HG03354 (cell line): ENCODE results near the gene CASTOR2.
A peak's percentile ranks its signal among the peaks of the same experiment; 100 is the strongest.
"Not testable (repeated sequence)": the region's sequence is repeated elsewhere in the genome, so short reads cannot be mapped to it uniquely, and the experiment has no call there.

Experiments
- ATAC-seq: cut with Tn5 transposase; IDR thresholded peaks from one replicate; pipeline ENCODE4 v1.9.1; 2021; ENCODE audit warnings: mild to moderate bottlenecking; ENCODE audit not compliant: unreplicated experiment, poor library complexity, severe bottlenecking

Gene CASTOR2

GRCh38 chr7:74964511-74965119 is at the start of gene CASTOR2:
TSS of gene CASTOR2 (plus strand) at chr7:74964705. CDS start at chr7:74964986, 281 bp downstream.
- ATAC-seq = peak; percentile 94

- ATAC-seq = not testable (repeated sequence)
Measured at GRCh38 chr7:74922321-74922890, 42.1 kb upstream of the CASTOR2 start.

- ATAC-seq = not testable (repeated sequence)
Measured at GRCh38 chr7:74923644-74924043, 40.9 kb upstream of the CASTOR2 start.

GRCh38 chr7:74926968-74927367 is 37.5 kb upstream of the CASTOR2 start:
- not testable (repeated sequence) for ATAC-seq

GRCh38 chr7:74931563-74932328 is 32.8 kb upstream of the CASTOR2 start:
- ATAC-seq = not testable (repeated sequence)

- not testable (repeated sequence) for ATAC-seq
Measured at GRCh38 chr7:74939429-74939828, 25.1 kb upstream of the CASTOR2 start.

GRCh38 chr7:74941302-74942069 is 23.0 kb upstream of the CASTOR2 start:
- ATAC-seq = not testable (repeated sequence)

- not testable (repeated sequence) for ATAC-seq
Measured at GRCh38 chr7:74943923-74944322, 20.6 kb upstream of the CASTOR2 start.

- not testable (repeated sequence) for ATAC-seq
Measured at GRCh38 chr7:74947741-74948140, 16.8 kb upstream of the CASTOR2 start.

- ATAC-seq = not testable (repeated sequence)
Measured at GRCh38 chr7:74953774-74954173, 10.7 kb upstream of the CASTOR2 start.

GRCh38 chr7:74958328-74958727 is 6.2 kb upstream of the CASTOR2 start:
- ATAC-seq = not testable (repeated sequence)

GRCh38 chr7:74963704-74964510 is 598 bp upstream of the CASTOR2 start:
- ATAC-seq = not testable (repeated sequence)

GRCh38 chr7:74966208-74966854 is 1.8 kb downstream of the CASTOR2 start:
- not testable (repeated sequence) for ATAC-seq

- not testable (repeated sequence) for ATAC-seq
Measured at GRCh38 chr7:74966909-74967308, 2.4 kb downstream of the CASTOR2 start.

GRCh38 chr7:74971431-74971830 is 6.9 kb downstream of the CASTOR2 start:
- not testable (repeated sequence) for ATAC-seq

GRCh38 chr7:74972377-74972776 is 7.9 kb downstream of the CASTOR2 start:
- ATAC-seq = not testable (repeated sequence)

- ATAC-seq = not testable (repeated sequence)
Measured at GRCh38 chr7:74975959-74976358, 11.5 kb downstream of the CASTOR2 start.

GRCh38 chr7:74977523-74977922 is 13.0 kb downstream of the CASTOR2 start:
- not testable (repeated sequence) for ATAC-seq

- not testable (repeated sequence) for ATAC-seq
Measured at GRCh38 chr7:74988436-74988835, 23.9 kb downstream of the CASTOR2 start.
